HepG2 (cell line): ENCODE measurements around the gene TACC2. TPM values are rescaled to one million over a fixed set of nuclear protein-coding genes. Genes with fewer than 3 reads are reported as not detected.

Experiments used
- AKNA ChIP-seq: sonication (generic); formaldehyde crosslinking; IDR thresholded peaks from 2 replicates; pipeline ENCODE4 v1.4.0; 2020; ENCODE audit warnings: missing genetic modification reagents, borderline replicate concordance
- ATF2 ChIP-seq: sonication (generic); formaldehyde crosslinking; IDR thresholded peaks from 2 replicates; pipeline ENCODE4 v1.4.0; 2020; ENCODE audit warnings: missing genetic modification reagents
- CSRNP1 ChIP-seq: sonication (generic); formaldehyde crosslinking; IDR thresholded peaks from 2 replicates; pipeline ENCODE4 v1.8.1; 2023; ENCODE audit warnings: mild to moderate bottlenecking, missing genetic modification reagents
- GLMP ChIP-seq: sonication (generic); formaldehyde crosslinking; IDR thresholded peaks from 2 replicates; pipeline ENCODE4 v1.9.0; 2021; ENCODE audit warnings: missing genetic modification reagents, mild to moderate bottlenecking, borderline replicate concordance
- HOXA3 ChIP-seq: sonication (generic); formaldehyde crosslinking; IDR thresholded peaks from 2 replicates; pipeline ENCODE4 v1.5.0; 2020; ENCODE audit warnings: missing genetic modification reagents
- HOXA5 ChIP-seq: sonication (generic); formaldehyde crosslinking; IDR thresholded peaks from 2 replicates; pipeline ENCODE4 v1.4.0; 2020; ENCODE audit warnings: missing genetic modification reagents
- KAT2B ChIP-seq: fragments of 150-350 bp; IDR thresholded peaks from 2 replicates; pipeline ENCODE4 v1.6.1; 2014; ENCODE audit warnings: low read depth, low read length, borderline replicate concordance
- MED8 ChIP-seq: sonication (generic); formaldehyde crosslinking; IDR thresholded peaks from 2 replicates; pipeline ENCODE4 v1.8.1; 2023; ENCODE audit warnings: mild to moderate bottlenecking, missing genetic modification reagents; ENCODE audit not compliant: insufficient replicate concordance
- MIER2 ChIP-seq: IDR thresholded peaks from 2 replicates; pipeline ENCODE4 v1.6.1; 2016; ENCODE audit warnings: missing biosample characterization, missing genetic modification reagents
- PHF8 ChIP-seq: sonication (generic); formaldehyde crosslinking; IDR thresholded peaks from 2 replicates; pipeline ENCODE4 v1.5.0; 2020; ENCODE audit warnings: missing genetic modification reagents
- SALL1 ChIP-seq: sonication (generic); formaldehyde crosslinking; IDR thresholded peaks from 2 replicates; pipeline ENCODE4 v1.8.0; 2022; ENCODE audit warnings: mild to moderate bottlenecking, missing genetic modification reagents
- SATB2 ChIP-seq: sonication (generic); formaldehyde crosslinking; IDR thresholded peaks from 2 replicates; pipeline ENCODE4 v1.5.0; 2020; ENCODE audit warnings: missing genetic modification reagents
- ZBTB25 ChIP-seq: IDR thresholded peaks from 2 replicates; pipeline ENCODE4 v1.6.1; 2018; ENCODE audit warnings: missing genetic modification reagents
- ZBTB26 ChIP-seq: IDR thresholded peaks from 2 replicates; pipeline ENCODE4 v1.6.1; 2016; ENCODE audit warnings: missing compliant biosample characterization, missing genetic modification reagents, borderline replicate concordance
- ZBTB7B ChIP-seq: sonication (generic); formaldehyde crosslinking; IDR thresholded peaks from 2 replicates; pipeline ENCODE4 v1.4.0; 2020; ENCODE audit warnings: missing genetic modification reagents
- ZFX ChIP-seq: sonication (generic); formaldehyde crosslinking; IDR thresholded peaks from 2 replicates; pipeline ENCODE4 v1.4.0; 2020; ENCODE audit warnings: mild to moderate bottlenecking, low read depth, missing genetic modification reagents, moderate library complexity
- ZNF232 ChIP-seq: sonication (generic); formaldehyde crosslinking; IDR thresholded peaks from 2 replicates; pipeline ENCODE4 v1.4.0; 2020; ENCODE audit warnings: missing genetic modification reagents, borderline replicate concordance
- ZNF644 ChIP-seq: IDR thresholded peaks from 2 replicates; pipeline ENCODE4 v1.6.1; 2016; ENCODE audit warnings: low read depth
- ZNF777 ChIP-seq: sonication (generic); formaldehyde crosslinking; IDR thresholded peaks from 2 replicates; pipeline ENCODE4 v1.4.0; 2020; ENCODE audit warnings: missing genetic modification reagents
- polyA plus RNA-seq, 8 experiments: library from polyadenylated mRNA; depleted of rRNA in 3 of 8; stranded (reverse) in 7 of 8; unstranded in 1 of 8; fragments of >200 nt; fragmentation: Illumina TruSeq in 4 of 8; extraction: Trizol in 4 of 8; gene quantifications; 2 replicates each; pipeline versions ENCODE4 v1.2.1 to v1.2.3, GENCODE V29; 2011 to 2016; ENCODE audit warnings: low read depth in 4 of 8, missing spikeins in 1 of 8, mixed read lengths in 1 of 8; ENCODE audit not compliant: insufficient read depth in 1 of 8
- total RNA-seq, 5 experiments: library from RNA; depleted of rRNA; stranded (reverse); fragments of >200 nt; fragmentation: Illumina TruSeq; extraction: Trizol; gene quantifications; 2 replicates each; pipeline ENCODE4 v1.2.3, GENCODE V29; 2016; ENCODE audit warnings: low read depth in 1 of 5

Gene TACC2
- total and polyA plus RNA-seq, 2 of the 13 experiments (the other 11 are each of a cell fraction or from before 2014, with no cell fraction given), result 11.8 to 16.0 TPM

GRCh38 chr10:122013311-122013780 is 24.4 kb downstream of the TACC2 start (continued):
- TF ChIP-seq ATF2 (no peak), MIER2 (CRISPR knock-in tag) (no peak), ZNF232 (CRISPR knock-in tag) (peak; percentile 65; the same call in 1 of the 2 replicates), ZNF777 (CRISPR knock-in tag) (0 out of 2 replicates have a peak, but pooled peaks have one; percentile 38), ZBTB26 (0 out of 2 replicates have a peak, but pooled peaks have one; percentile 34), AKNA (CRISPR knock-in tag) (no peak), GLMP (no peak), HOXA5 (CRISPR knock-in tag) (0 out of 2 replicates have a peak, but pooled peaks have one; percentile 29), HOXA3 (CRISPR knock-in tag) (peak; percentile 61), ZBTB25 (CRISPR knock-in tag) (no peak), ZBTB7B (peak; percentile 53; the same call in 1 of the 2 replicates), KAT2B (no peak), SALL1 (CRISPR knock-in tag) (peak; percentile 39; the same call in 1 of the 2 replicates), ZNF644 (CRISPR knock-in tag) (no peak; the same call in 1 of the 2 replicates), PHF8 (CRISPR knock-in tag) (peak; percentile 23; the same call in 1 of the 2 replicates), ZFX (CRISPR knock-in tag) (peak; percentile 38; the same call in 1 of the 2 replicates), MED8 (no peak), CSRNP1 (CRISPR knock-in tag) (no peak), SATB2 (CRISPR knock-in tag) (no peak)
